Stimulated activated CD4-positive, alpha-beta T cell treated with anti-CD3 and anti-CD28 coated beads, Interleukin-1b, Interleukin-23, amount 100 ng/mL, for 24 hours (primary cell): ENCODE results near the gene MIGA2.
"Not testable (repeated sequence)": the region's sequence is repeated elsewhere in the genome, so short reads cannot be mapped to it uniquely, and the experiment has no call there.

Experiments used
- DNase-seq, 4 experiments: peaks; one replicate each; pipeline ENCODE4 v3.0.0-alpha.2; 2020; ENCODE audit warnings: low read depth in 4 of 4, low spot score in 1 of 4

Gene MIGA2

DNA sequence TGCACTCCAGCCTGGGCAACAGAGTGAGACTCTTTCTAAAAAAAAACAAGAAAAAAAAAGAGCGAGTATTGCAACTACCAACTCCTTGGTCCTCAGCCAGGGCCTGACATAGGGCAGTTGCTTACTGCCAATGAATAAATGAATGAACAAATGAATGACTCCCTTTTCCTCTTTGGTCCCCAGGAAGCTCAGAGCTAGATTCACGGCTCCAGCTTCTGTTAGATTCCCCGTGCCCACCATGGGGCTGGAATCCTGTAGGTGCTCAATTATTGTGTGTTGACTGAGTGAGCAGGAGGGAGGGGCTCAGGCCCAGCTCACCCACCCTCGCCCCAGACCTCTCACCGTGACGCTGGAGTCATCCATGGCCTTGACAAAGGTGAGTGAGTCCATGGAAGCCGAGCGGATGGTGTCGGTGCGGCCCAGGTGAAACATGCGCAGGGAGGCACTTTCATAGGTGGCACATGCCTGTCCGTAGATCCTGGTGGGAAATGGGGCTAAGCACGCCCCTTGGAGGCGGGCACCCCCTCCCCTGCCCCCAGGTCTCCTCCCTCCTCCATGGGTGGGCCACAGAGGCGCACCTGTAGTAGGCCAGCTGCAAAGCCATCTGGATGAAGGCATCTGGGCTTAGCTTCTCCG lies 61.4 kb downstream of the MIGA2 start:
- DNase-seq, result no peak

DNA sequence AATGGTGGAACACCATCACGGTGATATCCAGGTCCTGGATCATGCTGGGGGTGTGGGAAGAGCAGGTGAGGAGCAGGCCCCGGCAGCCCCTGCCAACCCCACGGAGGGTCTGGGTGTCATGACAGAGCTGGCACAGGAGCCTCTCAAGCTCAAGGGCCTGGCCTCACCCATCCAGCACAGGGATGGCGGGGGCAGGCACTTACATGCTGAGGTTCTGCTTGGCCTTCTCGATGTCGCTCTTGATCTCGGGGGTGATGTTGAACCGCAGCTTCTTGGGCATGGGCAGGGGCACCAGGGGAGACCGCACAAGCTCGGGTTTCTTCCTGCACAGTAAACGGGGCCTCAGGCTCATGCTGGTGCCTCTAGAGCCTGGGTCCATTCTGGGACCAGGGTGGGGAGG lies 61.9 kb downstream of the MIGA2 start:
- DNase-seq, result no peak

DNA sequence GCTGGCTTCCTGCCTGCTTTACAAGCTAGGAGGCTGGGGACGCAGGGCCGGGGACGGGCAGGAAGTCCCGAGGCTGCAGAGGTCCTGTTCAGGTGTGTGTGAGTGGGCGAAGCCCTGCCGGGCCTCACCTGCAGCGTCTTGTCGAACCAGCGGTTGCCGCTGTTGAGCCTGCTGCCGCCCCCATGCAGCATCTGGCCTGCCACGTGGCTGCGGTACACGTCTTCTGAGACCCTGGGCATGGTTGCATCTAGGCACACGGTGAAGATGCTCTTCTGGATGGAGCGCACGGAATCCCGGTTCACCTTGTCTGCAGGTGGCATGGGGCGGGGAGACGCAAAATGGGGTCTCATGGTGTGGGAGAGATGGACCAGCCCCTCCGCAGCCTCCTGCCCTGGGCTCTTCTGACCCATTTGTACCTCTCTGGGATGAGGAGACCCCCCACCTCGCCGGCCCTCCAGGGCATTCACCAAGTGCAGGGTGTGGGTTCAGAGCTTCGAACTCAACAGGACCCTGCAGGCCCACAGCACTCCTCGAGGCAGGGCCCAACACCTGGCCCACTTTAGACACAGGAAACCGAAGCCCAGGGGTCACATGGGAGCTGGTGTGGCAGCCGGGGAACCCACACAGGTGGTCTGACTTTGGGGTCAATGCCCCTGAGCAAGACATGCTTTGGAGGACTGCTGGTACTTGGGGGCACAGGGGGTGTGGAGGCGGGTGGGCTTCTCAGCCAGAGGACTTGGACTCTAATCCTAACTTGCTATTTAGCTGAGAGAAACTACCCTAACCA lies 64.2 kb downstream of the MIGA2 start:
- no peak for DNase-seq

DNA sequence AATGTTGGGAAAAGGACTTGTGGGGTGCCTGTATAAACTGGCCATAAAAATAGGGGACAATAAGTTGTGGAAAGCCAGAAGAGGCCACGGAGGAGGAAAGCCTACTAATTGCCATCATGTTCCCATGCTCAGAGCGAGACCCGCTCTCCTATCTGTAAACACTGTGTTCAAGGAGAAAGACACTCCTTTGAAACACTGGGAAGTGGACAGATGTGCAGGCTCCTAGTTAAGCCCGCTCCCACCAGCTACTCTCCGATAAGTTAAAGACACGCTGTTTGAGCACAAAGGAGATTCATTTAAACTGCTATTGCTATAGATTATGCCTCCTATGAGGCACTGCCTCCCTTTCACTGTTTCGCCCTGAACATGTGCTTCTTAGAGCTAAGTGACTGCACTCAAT lies 64.9 kb downstream of the MIGA2 start:
- DNase-seq, result no peak

DNA sequence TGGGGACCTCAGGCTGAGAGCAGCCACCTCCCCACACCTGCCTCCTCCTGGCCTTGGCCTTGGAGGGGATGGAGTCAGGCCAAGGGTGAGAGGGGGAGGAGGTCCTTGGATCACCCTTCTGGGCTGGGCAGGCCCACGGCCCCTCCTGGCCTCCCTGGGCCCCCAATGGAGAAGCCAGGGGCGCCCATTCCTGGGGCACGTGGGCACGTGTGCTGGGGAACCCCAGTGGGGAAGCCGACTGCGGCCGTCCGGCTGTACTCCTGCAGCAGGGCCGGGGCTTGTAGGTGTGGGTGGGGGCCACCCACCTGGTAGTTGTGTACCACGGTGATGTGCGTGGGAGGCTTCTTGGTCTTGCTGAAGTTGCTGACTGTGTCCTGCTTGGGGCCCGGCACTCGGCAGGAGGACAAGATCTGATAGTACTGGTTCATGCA lies 65.7 kb downstream of the MIGA2 start:
- DNase-seq, result no peak

DNA sequence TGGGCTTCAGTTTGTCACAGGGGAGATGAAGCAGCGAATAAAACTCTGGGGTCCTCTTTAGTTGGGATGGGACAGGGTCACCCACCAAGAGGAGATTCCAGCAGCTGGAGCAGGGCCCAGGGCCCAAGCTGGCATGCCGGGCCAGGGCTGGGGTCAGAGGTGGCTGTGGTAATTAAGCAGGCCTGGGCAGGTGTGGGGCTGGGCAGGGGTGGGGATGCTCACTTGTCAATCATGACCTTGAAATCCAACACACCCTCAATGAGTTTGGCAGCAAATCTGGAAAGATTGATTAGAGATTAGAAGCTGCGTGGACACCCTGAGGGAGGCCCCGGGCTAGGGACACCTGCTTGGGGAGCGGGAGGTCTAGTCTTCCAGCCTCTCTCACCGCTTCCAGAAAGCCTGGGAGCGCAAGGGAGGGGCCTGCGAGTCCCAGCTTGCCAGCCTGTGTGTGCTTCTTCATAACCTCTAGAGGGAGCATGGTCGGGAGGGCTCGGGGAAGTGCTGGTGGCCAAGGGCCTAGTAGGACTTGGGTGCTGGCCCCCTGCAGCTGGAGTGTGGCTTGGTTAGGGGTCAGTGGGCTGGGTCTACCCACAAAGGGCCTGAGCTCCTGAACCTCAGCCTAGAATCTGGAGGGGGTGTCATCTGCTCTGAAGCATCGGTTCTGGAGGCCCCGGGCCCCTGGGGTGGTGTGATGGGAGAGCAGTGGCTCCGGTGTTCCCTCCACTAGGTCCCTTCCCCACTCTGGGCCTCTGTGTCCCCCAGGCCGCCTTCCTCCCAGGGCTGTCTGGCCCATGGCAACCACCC lies 66.6 kb downstream of the MIGA2 start:
- no peak for DNase-seq

DNA sequence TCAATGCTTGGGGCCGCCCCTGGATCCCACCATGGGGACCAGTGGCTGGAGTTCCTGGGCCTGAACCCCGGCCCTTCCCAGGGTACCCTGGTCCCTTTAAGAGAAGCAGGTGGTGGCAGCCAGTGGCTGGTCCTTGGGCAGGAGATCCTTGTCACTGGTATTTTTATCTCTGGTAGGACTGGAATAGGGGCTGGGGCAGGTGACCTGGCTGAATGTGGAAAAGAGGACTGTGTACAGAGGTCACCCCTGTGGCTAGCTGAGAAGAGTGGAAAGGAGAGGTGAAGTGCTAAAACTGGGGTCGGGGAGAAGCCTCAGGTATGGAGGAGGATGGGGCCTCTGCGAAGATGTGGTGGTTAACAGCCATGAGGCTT lies 67.2 kb downstream of the MIGA2 start:
- DNase-seq, result no peak

DNA sequence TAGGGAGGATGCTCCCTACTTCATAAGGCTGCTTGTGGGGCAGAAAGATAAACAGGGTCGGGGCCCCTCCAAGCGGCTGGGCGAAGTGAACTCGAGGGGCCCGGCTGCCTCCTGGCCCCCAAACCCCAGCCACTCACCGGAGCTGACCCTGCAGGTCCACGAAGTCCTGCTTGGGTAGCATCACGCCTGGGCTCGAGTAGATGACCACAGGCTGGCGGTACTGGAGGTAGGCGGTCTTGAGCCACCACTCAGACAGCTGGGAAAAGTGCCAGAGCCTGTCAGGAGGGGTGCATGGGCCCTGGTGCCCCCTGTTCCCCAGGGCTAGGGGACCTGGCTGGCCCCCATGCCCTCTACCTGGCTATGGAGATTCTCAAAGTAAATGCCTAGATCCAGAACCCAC lies 67.6 kb downstream of the MIGA2 start:
- DNase-seq, result no peak

DNA sequence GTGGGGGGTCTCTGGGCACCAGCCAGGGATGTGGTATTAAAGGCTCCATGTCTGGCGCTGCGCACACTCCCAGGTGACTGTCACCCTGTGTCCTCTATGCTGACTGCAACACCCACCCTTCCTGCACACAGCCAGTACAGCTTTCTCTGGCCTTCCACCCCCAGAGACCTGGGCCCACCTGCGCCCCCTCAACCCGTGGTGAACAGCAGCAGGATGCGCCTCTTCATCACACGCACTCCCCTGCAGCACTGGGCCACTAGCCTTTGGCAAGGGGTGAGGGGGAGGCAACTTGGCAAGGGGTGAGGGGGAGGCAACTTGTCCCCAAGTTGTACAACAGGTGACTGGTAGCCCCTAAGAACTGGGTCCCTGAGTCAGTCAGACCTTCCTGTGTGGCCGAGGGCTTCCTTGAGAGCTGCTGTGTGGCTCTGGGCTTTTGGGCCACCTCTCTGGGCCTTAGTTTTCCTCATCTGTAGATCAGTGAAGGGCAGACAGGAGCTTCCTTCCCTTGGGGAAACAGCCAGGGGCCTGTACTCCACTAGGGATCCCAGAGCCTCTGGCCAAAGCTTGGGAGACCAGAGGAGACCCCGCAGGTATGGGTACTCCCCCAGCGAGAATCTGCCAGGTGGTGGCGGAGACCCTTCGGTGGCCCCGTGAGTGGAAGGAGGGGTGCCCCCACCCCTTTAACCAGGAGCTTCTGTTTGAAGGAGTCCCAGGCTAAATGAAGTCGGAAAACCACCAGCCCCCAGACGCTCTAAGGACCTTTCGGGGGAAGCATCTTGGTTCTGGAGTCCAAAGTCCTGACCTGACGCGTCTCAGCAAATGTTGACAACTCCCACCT lies 69.7 kb downstream of the MIGA2 start:
- no peak for DNase-seq

DNA sequence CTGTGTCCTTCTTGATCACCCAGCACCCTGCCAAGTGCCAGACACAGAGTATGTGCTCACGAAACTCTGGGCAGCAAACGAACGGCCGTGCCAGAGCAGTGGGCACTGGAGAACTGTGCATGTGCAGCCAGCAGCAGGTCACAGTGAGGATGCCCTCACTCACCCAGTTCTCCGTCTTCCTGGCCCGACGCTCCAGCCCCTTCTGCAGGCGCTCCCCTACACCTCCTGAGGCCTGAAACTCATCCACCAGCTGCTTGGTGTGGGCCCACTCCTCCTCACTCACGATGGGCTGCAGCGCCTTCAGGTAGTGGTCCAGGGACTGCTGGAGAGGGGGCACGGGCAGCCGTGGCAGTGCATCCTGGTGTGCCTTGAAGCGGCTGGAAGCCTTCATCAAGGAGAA lies 71.2 kb downstream of the MIGA2 start:
- DNase-seq, result no peak

DNA sequence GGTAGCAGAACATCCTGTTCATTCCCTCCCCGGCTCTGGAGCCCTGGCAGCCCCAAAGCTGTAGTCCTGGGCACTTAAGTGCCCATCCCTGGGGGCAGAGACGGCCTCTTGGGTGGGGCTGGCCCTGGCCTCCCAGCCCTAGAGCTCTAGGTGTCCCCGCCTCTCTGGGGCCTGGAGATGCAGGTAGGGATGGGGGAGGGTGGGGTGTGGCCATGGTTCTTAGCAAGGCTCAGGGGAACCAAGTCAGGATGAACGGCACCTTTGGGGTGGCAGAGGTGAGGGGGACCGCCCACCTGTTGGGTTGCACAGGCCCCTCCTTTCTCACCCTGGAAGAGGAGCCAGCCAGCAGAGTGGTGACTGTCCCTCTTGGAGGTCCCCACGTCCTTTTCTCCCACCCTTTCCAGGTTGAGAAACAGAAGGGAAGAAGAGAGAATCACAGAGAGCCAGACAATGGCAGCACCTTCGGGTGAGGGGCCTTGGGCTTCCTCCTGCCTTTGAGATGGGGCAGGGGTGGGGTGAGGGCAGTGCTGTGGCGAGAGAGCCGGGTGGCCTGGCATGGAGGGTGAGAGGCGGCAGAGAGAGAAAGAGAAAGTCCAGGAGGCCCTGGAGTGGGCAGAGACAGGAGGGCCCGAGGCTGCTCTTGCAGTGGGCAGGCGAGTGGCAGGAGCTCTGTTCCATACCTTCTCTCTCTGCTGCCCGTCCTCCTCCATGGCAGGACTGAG lies 71.8 kb downstream of the MIGA2 start:
- DNase-seq, result no peak

DNA sequence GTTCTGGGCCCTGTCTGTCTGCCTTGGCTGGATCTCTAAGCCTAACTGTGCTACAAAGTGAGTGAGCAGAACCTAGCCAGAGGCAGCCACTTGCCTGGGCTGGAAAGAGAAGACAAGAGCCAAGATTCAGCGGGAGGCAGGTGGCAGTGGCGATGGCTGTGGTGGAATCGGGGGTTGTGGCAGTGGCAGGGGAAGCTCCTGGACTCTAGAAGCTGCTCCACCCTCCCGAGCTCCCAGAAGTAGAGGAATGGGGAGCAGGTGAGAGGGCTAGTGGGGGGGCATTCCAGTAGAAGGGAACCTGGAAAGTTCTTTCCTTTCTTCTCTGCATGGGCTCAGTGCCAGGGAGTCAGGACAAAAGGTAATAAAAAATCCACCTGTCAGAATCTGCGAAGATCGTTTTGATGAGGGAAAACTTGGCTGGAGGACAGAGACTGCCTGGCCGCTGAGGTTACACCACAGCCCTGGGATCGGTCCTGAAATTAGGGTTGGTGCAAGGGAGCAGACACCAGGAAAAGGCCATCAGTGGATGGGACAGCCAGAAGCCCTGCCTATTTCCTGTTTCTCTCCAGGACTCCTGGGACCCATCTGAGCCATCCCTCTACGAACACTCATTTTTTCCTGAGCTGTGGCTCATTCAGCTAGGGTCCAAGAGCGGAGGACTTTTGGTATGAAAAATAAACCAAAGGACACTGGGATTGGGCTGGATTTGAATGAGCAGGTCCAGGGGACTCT lies 72.5 kb downstream of the MIGA2 start:
- DNase-seq, result no peak

DNA sequence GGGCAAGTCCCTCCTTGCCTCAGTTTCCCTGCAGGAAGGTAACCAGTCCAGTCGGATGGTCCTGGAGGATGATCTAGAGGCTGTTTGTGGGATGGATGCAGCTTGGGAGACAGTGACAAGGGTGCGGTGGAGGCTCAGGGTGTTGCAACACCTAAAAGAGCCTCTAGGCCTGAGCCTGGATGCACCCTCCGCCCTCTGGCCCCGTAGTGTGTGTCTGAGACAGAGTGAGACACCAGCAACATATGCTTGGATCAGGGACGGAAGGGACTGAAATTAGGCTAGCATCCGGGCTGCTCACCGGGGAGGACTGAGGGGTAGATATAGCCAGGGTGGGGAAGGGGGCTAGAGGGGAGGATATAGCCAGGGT lies 73.1 kb downstream of the MIGA2 start:
- DNase-seq, result no peak

DNA sequence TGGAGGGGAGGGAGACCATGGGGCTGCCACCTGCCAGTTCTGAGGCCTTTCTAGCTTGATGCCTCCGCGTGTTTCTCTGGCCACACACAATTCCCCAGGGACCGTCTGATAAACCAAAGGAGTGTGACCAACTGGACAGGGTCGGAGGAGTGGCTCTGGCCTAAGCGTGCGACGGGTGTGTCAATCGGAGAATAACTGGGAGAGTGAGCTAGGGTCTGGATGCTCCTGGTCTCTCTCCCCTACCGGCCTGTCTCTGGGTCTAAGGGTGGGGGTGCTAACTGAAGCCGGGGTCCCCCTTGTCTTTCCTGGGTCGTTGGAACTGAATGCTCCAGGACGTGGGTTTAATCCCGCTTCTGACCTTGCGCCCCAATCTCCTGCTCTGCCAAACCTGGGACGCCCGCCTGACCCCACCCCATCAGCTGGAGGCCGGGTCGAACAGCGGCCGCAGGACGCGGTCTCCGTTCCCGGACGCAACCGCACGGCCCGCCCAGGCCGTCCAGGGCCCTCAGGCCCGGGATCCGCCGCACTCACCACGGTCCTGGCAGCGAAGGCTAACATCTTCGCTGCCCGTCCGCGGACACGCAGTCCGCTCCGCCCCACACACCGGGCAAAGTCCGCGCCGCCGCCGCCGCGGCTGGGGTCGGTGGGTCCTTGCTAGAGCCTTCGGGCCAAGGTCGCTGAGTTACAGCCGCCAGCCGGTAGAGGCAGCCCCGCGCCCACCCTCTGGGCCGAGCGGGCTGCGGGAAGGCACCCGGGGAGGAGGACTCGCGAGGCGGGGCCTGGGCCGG lies 73.7 kb downstream of the MIGA2 start:
- DNase-seq, result no peak

DNA sequence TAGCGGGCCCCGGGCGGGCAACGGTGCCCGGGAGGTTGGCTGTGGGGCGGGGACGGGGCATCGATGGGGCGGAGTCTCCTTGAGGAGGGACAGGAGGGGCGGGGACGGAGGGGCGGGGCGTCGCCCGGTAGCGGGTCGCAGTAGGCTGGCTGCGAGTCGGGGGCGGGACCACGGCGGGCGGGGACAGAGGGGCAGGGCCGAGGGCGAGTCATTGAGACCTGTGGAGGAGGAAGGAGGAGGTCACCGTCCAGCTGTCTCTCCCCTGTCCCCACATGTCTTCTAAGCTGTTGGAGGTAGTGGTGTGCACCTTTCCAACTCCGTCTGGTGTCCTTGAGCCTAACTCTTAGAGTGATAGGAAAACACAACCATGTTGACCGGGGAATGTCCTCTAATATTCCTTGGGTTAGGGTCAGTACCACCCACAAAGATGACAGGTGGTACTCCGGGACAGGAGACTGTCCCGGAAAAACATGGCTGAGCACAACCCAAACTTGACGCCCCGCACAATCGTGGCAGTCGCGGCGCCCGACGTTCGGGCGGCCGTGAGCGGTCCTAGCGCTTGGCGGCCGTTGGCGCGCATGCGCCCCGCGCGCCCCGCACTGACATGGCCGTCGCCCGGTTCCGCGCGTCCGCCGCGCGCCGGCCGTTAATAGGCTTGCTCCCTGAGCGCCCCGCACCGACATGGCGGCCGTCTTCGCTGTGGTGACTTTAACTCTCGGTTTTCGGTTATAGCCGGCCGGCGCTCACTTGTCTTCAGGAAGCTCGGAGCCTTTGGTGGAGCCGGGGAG lies 74.5 kb downstream of the MIGA2 start, which contains the start of the genes CRAT and PTPA:
Gene CRAT, minus strand, starts transcription at position 54 of the 788 bp plus-strand sequence. CDS start 284 bp downstream, outside the sequence.
Gene PTPA, plus strand, starts transcription at position 676 of the 788 bp plus-strand sequence. CDS start 186 bp downstream, outside the sequence.
- DNase-seq, result peak; percentile 86 to 98 (median 96)

DNA sequence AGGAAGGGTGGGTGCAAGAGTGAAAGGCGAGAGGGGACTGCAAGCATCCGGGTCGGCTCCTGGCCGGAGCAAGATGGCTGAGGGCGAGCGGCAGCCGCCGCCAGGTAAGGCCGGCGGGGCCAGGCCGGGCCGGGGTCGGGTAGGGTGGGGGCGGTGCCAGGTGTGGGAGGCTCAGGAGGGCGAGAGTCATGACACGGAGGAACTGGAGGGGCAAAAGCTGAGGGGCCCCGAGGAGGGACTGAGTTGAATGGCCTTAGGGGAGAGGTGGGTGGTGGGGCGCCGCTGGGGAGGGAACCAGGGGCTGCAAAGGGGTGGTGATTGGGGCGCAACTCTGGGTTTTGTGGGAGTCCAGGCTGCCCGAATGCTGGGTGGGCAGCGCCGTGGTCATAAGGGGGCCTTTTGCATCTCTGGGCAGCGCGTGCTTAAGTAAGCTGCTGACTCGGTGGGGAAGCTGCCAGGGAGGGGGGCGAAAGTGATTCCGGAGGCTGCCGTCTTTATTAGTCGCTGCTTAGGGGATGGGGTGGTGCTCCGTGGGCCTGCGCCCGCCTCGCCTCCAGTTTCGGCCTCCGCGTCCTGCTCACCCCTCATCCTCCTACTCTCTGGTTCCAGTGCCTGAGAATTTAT lies 75.2 kb downstream of the MIGA2 start:
- peak in 2 of 4 experiments; percentile 23 to 25 for DNase-seq

DNA sequence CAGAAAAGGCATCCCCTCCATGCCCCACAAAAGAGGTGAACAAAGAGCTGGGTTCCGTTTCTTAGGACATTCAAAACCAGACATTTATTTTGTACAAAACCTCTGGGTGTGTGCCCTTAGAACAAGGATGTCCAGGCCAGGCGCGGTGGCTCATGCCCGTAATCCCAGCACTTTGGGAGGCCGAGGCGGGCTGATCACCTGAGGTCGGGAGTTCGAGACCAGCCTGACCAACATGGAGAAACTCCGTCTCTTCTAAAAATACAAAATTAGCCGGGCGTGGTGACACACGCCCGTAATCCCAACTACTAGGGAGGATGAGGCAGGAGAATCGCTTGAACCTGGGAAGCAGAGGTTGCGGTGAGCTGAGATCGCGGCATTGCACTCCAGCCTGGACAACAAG lies 76.1 kb downstream of the MIGA2 start:
- not testable (repeated sequence) for DNase-seq
